ENCODE results near the gene CASS4.

DNA sequence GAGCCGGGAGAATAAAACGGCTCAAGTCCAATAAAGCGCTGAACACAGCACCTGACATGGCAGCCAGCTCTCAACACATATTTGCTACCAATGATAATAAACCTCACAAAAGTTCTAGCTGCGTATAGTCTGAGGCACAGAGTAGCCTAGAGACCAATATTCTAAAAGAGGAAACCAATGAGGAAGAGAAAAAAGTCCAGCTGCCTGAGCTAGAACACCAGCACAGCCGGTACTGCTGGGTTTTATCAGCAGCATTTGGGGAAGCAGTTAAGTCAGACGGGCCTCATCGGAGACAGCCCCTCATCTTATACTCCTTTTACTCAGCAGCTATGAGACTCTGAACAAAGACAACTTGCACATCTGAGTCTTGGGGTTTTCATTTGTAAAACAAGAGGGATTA, 53.9 kb downstream of the CASS4 start:
- no peak for TF ChIP-seq FOXM1 (IDR thresholded peaks at IDR 0.05; ENCODE audit: borderline replicate concordance, low read depth)
- TF ChIP-seq REST (IDR thresholded peaks at IDR 0.05; ENCODE audit: low read depth): no peak
- TF ChIP-seq NFIC (IDR thresholded peaks at IDR 0.05): no peak
- TF ChIP-seq, protein P1, sequence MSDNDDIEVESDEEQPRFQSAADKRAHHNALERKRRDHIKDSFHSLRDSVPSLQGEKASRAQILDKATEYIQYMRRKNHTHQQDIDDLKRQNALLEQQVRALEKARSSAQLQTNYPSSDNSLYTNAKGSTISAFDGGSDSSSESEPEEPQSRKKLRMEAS (IDR thresholded peaks at IDR 0.05): no peak
- TF ChIP-seq CREB1 (IDR thresholded peaks at IDR 0.05; ENCODE audit: low read depth): no peak
- TF ChIP-seq RAD21 (IDR thresholded peaks at IDR 0.05; ENCODE audit: low read depth): no peak
- TF ChIP-seq YY1 (IDR thresholded peaks at IDR 0.05; ENCODE audit: low read depth): no peak
- no peak for TF ChIP-seq USF1 (IDR thresholded peaks at IDR 0.05)
- no peak for TF ChIP-seq ZBTB7A (IDR thresholded peaks at IDR 0.05; ENCODE audit: low read depth)
- no peak for TF ChIP-seq CEBPB (IDR thresholded peaks at IDR 0.05)
- no peak for TF ChIP-seq TAF1 (IDR thresholded peaks at IDR 0.05; ENCODE audit: low read depth)
- TF ChIP-seq EGR1 (IDR thresholded peaks at IDR 0.05): no peak
